ENCODE results near the gene PRSS50.
A peak's percentile ranks its signal among the peaks of the same experiment; 100 is the strongest.

PRSS50 gene

GRCh38 chr3:46670000-46670890 is 47.4 kb downstream of the PRSS50 start:
- DNase-seq (ENCODE audit: low read depth), result no peak

DNA sequence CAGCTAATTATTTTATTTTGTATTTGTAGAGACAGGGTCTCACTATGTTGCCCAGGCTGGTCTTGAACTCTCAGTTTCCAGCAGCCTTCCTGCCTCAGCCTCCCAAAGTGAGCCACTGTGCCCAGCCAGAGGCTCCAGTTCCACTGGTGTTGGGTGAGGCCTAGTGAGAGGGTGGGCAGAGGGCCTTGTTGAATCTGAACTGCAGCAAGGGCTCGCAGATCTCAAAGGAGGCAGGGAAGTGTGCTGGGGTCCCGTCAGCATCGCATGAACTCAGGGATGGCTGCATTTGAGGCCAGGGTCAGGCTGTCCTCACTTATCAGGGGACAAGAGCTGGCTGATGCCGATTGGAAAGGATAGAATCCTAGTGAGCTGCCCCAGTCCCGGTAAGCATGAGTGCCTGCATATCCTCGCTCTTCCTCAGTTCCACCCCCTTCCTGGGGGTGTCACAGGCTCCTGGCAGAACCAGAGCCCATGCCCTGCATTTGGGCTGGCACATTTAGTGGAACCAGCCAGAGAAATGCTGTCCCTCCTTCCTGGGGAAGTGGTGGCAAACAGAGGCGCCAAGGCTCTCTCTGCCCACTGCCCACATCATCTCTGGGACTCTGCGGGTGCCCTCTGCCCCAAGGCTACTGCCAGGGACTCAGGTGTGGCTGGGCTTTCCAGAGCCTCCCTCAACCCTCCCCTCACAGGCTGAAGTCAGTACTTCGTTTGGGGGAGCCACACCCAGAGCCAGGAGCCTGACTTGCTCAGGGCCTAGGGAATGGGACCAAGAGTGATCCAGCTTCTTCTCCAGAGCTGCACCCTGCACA is 48.3 kb downstream of the PRSS50 start:
- no peak for DNase-seq (ENCODE audit: low read depth)

- DNase-seq (ENCODE audit: low read depth), result no peak
These were observed 49.1 kb downstream of the PRSS50 start for GRCh38 chr3:46668591-46668990.

DNA sequence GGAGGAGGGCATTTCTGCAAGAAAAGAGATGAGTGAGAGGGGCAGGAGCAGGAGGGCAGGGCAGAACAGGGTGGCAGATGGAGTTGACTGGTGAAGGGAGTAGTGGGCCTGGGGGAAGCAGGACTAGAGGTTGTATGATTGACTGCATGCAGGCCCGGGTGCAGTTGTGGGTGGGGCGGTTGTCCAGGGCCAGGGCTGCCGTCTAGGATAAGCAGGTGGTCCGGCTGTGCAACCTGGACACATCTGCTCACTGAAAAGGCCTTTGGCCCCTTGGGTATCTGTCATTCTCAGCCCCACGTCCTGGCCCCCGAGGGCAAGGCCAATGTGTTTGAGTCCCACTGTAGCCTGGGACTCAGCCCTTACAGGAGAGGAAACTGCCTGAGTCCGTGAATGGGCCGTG is 49.6 kb downstream of the PRSS50 start:
- DNase-seq (ENCODE audit: low read depth), result no peak

DNA sequence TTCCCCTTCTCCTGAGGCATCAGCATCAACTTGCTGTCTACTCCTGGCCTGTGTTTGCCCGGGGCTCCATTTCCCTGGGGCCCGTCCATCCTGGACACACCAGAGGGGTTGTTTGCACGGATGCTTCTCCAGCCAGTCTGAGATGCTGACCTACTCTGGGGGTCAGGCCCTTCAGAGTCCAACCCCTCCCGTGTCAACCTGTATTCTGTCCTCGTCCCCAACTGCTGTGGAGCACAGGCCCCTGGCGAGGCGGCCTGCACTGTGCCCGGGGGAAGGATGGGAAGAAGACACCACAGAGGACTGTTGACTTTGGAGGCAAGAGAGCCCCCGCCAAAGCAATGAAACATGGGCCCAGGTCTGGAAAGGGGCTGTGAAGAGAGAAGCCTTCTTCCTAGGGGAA is 50.0 kb downstream of the PRSS50 start:
- DNase-seq (ENCODE audit: low read depth), result no peak

DNA sequence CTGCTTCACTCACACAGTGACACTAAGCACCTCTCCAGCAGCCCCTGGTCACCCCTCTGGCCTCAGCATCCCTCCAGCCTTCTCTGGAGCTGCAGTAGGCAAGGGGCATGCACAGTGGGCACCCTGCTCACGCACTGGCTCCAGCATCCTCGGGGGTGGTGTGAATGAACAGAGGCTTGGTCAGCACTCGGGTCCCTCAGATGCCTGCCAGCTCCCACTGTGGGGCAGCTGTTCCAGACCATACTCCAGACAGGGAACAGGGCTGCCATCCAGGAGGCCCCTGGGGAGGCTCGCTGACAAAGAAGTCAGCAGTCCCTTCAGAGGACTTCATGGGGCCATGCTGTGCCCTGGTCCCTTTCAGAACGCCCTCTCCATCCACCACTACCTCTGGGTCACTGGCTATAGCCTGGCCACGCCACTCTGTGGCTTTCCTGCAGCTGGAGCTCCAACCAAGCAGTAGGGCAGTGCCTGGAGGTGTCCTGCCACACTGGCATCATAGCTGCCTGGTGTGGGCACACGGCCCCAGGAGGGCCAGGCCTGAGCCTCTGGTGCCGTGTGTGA is 50.5 kb downstream of the PRSS50 start:
- no peak for DNase-seq (ENCODE audit: low read depth)

DNA sequence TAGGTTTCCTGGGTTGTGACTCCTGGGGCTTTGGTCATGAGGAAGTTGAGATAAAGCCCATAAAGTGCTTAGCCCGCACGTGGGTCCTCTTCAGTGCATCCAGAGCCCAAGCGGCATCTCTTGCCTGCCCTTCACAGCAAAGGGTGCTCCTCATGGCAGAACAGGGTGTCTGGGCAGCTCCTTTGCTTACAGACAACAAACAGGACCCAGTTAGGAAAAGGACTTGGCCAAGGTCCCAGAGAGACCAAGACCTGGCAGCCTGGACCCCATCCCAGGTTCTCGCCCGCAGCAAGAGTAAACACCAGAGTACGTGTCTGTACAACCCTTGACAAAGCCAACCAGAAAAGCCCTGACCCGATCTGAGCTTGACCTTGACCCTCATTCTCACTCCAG is 51.2 kb downstream of the PRSS50 start:
- no peak for DNase-seq (ENCODE audit: low read depth)

DNA sequence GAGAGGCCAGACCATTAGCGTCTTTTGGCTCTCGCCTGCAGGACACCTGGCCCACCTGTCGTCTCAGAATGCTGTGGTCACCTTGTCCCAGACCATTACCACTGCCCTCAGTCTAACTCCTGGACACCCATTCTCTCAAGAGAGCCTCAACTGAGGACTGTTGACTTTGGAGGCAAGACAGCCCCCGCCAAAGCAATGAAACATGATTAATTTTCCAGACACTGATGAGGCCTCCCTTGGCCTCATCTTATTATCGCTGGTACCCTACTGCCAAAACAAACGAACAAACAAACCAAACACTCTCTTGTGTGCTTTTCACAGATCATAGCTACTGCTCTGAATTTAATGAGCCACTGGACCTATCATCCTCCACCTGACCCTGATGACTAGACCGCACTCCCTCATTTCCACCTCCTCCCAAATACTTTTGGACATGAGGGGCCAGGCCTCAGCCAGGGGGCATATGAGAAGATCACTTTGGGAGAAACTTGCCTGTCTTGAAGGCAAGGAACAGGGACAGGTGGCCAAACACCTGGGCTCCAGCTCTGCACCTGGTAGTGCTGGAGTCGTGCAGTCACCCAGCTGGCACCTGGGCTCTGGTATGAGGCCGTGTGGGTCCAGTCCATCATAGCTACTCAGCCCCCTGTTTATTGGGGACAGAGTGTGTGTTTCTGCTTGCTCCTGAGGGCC is 51.8 kb downstream of the PRSS50 start:
- no peak for DNase-seq (ENCODE audit: low read depth)

GRCh38 chr3:46664971-46665762 is 52.5 kb downstream of the PRSS50 start:
- DNase-seq (ENCODE audit: low read depth), result no peak

DNA sequence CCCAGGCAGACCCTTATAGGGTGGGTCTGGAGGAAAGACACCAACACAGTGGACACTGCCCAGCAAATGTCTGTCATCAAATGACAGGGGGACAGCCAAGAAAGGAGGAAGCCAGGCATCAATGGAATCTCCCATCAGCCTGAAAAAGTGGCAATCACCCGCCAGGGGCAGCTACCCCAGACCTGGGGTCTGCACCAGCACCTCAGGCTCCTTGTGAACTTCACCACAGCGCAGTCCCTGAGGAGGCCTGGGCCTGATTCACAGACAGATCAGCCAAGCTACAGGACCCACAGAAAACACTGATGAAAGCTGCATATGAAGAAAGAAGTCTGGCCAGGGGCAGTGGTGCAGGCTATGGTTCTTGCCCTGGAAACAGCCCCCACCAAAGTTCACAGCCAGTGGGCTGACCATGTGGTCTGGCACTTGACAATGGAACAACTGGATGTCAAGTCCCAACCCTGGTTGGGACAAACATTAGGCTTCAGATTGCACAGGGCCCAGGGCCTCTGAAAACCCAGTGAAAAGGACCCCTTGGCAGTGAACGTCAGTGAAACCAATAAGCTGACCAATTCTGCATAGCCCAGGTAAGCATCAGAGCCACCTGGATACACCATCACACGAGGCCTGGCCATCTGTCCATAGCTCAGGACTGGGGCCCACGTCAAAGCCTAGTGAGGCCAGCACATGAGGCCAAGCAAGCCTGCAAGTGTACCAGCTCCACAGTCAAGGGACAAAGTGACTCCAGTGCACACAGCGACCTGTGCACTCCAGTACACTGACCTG is 53.3 kb downstream of the PRSS50 start:
- DNase-seq (ENCODE audit: low read depth), result no peak

- DNase-seq (ENCODE audit: low read depth), result peak; percentile 8
These were observed 54.0 kb downstream of the PRSS50 start for GRCh38 chr3:46663591-46664135.

DNA sequence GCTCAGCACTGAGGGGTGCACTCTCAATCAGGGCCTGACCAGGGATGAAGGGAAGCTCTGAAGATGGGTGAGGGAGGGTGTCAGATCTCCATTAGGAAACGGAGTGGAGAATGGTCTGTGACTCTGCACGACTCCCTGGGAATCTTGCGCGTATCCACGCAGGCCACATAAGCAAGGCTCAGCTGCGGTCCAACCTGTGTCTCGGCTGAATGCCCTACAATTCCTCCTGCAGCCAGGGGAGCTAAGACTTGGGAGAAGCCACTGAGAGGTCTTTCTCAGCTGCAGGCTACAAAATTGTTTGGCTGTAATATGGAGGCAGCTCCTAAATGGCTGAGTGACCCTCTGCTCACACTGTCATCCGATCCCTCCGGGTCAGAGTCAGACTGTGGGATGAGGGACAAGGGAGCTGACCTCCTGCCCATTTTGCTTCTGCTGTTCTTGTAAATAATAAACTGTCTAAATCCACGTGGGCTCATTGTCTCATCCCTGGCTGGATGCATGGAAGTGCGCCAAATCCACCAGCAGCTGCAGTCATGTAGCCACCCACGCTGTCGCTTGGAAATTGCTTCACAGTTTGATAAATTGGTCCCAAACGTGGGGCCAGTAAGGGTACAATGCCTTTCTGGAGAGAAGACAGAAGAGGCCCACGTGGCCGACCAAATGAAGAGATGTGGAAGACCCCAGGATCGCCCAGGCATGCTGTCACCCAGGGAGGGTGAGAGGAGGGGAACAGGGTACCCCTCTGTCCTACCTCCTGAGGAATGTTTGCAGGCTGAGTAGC is 54.7 kb downstream of the PRSS50 start:
- peak; percentile 26 for DNase-seq (ENCODE audit: low read depth)

All from amniotic epithelial cell (primary cell).